GM12878 (cell line): ENCODE results near the gene PACS2. TPM values are rescaled to one million over a fixed set of nuclear protein-coding genes. Genes with fewer than 3 reads are reported as not detected.

Source experiments
- ATAC-seq: fragments of 200-7000 bp; cut with Tn5 transposase; 3 replicates; pipeline ENCODE4 v1.9.1; 2020; ENCODE audit warnings: mild to moderate bottlenecking, moderate library complexity
- BruUV-seq: library from RNA; stranded (reverse); fragments of 400-500 nt; replicated peaks from 2 replicates; lab custom pipeline; 2021; lab: Mats Ljungman, UMichigan
- CTCF ChIA-PET: fragments of 300-600 bp; sonication (Branson Sonifier 250); formaldehyde crosslinking; extraction: SDS; loops from one replicate; lab custom pipeline; 2021; ENCODE audit warnings: inconsistent platforms; lab: Yijun Ruan, JAX
- POLR2A ChIA-PET: fragments of 350-600 bp; formaldehyde crosslinking; extraction: SDS; loops from one replicate; lab custom pipeline; 2021; ENCODE audit warnings: inconsistent platforms; lab: Charles Lee
- RAD21 ChIA-PET: fragments of 300-600 bp; sonication (Branson Sonifier 250); formaldehyde crosslinking; loops from one replicate; lab custom pipeline; 2023; ENCODE audit warnings: antibody characterized with exemption; ENCODE audit not compliant: unreplicated experiment; lab: Charles Lee
- SMC1A ChIA-PET: fragments of 300-600 bp; sonication (Branson Sonifier 250); formaldehyde crosslinking; loops from one replicate; lab custom pipeline; 2023; ENCODE audit not compliant: unreplicated experiment, uncharacterized antibody; lab: Charles Lee
- DNase-seq: peaks from one replicate; pipeline ENCODE4 v3.0.0-alpha.2; 2011; ENCODE audit warnings: low read depth, low spot score
- FAIRE-seq: peaks from 3 replicates; lab custom pipeline; 2011; peaks lifted over from hg19 to GRCh38; lab: Jason Lieb, UNC
- H2AFZ ChIP-seq: 2 replicates; pipeline ENCODE4 v1.6.0; 2011; ENCODE audit warnings: low read depth, low read length, control low read depth; ENCODE audit not compliant: control insufficient read depth
- H3K27ac ChIP-seq: 2 replicates; pipeline ENCODE4 v1.5.1; 2011; ENCODE audit warnings: control low read depth; ENCODE audit not compliant: control insufficient read depth, insufficient read depth
- H3K27me3 ChIP-seq, 2 experiments: replicated peaks in 1 of 2; 2 replicates each; pipeline versions ENCODE4 v1.6.0 to v1.6.1; 2011; ENCODE audit warnings: low read length in 1 of 2; ENCODE audit not compliant: control insufficient read depth in 2 of 2, insufficient read depth in 2 of 2
- H3K36me3 ChIP-seq, 2 experiments: 2 replicates each; pipeline ENCODE4 v1.5.1; 2011; ENCODE audit warnings: low read length in 1 of 2; ENCODE audit not compliant: control insufficient read depth in 2 of 2, insufficient read depth in 2 of 2
- H3K4me1 ChIP-seq: 2 replicates; pipeline ENCODE4 v1.6.1; 2011; ENCODE audit warnings: mild to moderate bottlenecking, low read length, moderate library complexity, mixed read lengths; ENCODE audit not compliant: control insufficient read depth, insufficient read depth
- H3K4me2 ChIP-seq: 2 replicates; pipeline ENCODE4 v1.6.0; 2011; ENCODE audit warnings: control low read depth; ENCODE audit not compliant: control insufficient read depth, insufficient read depth
- H3K4me3 ChIP-seq: fragments of 200-600 bp; sonication (generic); 2 replicates; pipeline ENCODE4 v1.5.1; 2016
- H3K79me2 ChIP-seq: 2 replicates; pipeline ENCODE4 v1.6.0; 2011; ENCODE audit warnings: low read length; ENCODE audit not compliant: control insufficient read depth, insufficient read depth
- H3K9ac ChIP-seq: 2 replicates; pipeline ENCODE4 v1.8.0; 2011; ENCODE audit warnings: low read length, control low read depth, mixed read lengths; ENCODE audit not compliant: control insufficient read depth, insufficient read depth
- H3K9me3 ChIP-seq: replicated peaks from 3 replicates; pipeline ENCODE4 v1.5.1; 2011; ENCODE audit warnings: mild to moderate bottlenecking, low read length; ENCODE audit not compliant: control insufficient read depth, insufficient read depth
- H4K20me1 ChIP-seq: 2 replicates; pipeline ENCODE4 v1.6.0; 2011; ENCODE audit not compliant: control insufficient read depth, insufficient read depth
- MTA3 ChIP-seq: IDR thresholded peaks from 2 replicates; pipeline ENCODE4 v1.6.1; 2012; ENCODE audit warnings: low read length, inconsistent platforms, borderline replicate concordance
- SKIL ChIP-seq: fragments of 450-650 bp; IDR thresholded peaks from 2 replicates; pipeline ENCODE4 v1.6.1; 2017; ENCODE audit warnings: mild to moderate bottlenecking, low read depth, inconsistent platforms; ENCODE audit not compliant: poor library complexity, severe bottlenecking
- STAT3 ChIP-seq: IDR thresholded peaks from 2 replicates; pipeline ENCODE4 v1.6.1; 2011; ENCODE audit warnings: low read depth, low read length, improper control_type of control experiment
- SUZ12 ChIP-seq: fragments of 200-600 bp; sonication (generic); IDR thresholded peaks from one replicate; pipeline ENCODE4 v1.6.1; 2018; ENCODE audit warnings: antibody characterized with exemption, mild to moderate bottlenecking; ENCODE audit not compliant: unreplicated experiment
- TCF7 ChIP-seq: IDR thresholded peaks from 2 replicates; pipeline ENCODE4 v1.6.1; 2014; ENCODE audit warnings: antibody characterized with exemption, borderline replicate concordance
- WRNIP1 ChIP-seq: IDR thresholded peaks from 2 replicates; pipeline ENCODE4 v1.6.1; 2011; ENCODE audit warnings: low read depth, low read length, improper control_type of control experiment, borderline replicate concordance
- ZBTB40 ChIP-seq: fragments of 450-650 bp; IDR thresholded peaks from 2 replicates; pipeline ENCODE4 v1.6.1; 2016; ENCODE audit warnings: mild to moderate bottlenecking, moderate library complexity, borderline replicate concordance
- whole genome bisulfite sequencing: methylation state at CpG from one replicate; pipeline ENCODE4 v1.1.6; 2016; ENCODE audit warnings: low lambda C conversion rate; ENCODE audit not compliant: insufficient replicate concordance, insufficient coverage; ENCODE audit errors: missing lambda C conversion rate; 5-methylcytosine and 5-hydroxymethylcytosine counted together
- in situ Hi-C: fragments of 300-500 bp; cut with MboI; formaldehyde crosslinking; loops from 9 replicates; pipeline ENCODE4 v1.14.3; 2018; ENCODE audit warnings: mixed read lengths
- intact Hi-C: fragments of 100-400 bp; cut with micrococcal nuclease; formaldehyde crosslinking; loops from one replicate; pipeline ENCODE4 v1.14.2; 2022; ENCODE audit not compliant: unreplicated experiment
- polyA plus RNA-seq, 11 experiments: library from polyadenylated mRNA; depleted of rRNA in 4 of 11; unstranded in 6 of 11; stranded (reverse) in 5 of 11; fragments of >200 nt; fragmentation: Nextera tagmentation in 4 of 11; fragmentation: Illumina TruSeq in 1 of 11; extraction: Ambion mirVana in 4 of 11; extraction: Trizol in 1 of 11; gene quantifications; 1 replicate in 1 of 11; 2 replicates in 10 of 11; pipeline versions ENCODE4 v1.2.1 to v1.2.3, GENCODE V29; 2011 to 2016; ENCODE audit warnings: inconsistent platforms in 2 of 11, missing spikeins in 2 of 11, low read depth in 1 of 11
- total RNA-seq, 4 experiments: library from RNA; depleted of rRNA in 3 of 4; stranded (reverse); fragments of >200 nt in 3 of 4; fragmentation: Illumina TruSeq in 1 of 4; extraction: Trizol in 1 of 4; gene quantifications; 2 replicates each; pipeline versions ENCODE4 v1.2.1 to v1.2.3, GENCODE V29; 2013 to 2021
- TF ChIP-seq, protein P1 (sequence below): fragments of 450-650 bp; IDR thresholded peaks from 2 replicates; pipeline ENCODE4 v1.6.1; 2017; ENCODE audit warnings: mild to moderate bottlenecking

Gene PACS2
- total and polyA plus RNA-seq, 10 of the 15 experiments (the other 5 are each of a cell fraction or from before 2014, with no cell fraction given) = 0.21 to 37.3 (median 9.4) TPM

DNA sequence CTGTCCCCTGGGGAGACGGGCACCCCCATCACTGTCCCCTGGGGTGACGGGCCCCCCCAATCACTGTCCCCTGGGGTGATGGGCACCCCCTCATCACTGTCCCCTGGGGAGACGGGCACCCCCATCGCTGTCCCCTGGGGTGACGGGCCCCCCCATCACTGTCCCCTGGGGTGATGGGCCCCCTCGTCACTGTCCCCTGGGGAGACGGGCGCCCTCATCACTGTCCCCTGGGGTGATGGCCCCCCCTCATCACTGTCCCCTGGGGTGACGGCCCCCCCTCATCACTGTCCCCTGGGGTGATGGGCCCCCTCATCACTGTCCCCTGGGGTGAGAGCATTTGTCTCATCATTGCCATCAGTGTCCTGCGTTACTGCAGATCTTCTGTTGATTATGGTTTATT, 38.6 kb downstream of the PACS2 start:
- Histone ChIP-seq H3K9me3 (no peaks in the 10 kb centered on the region), H3K36me3 (no peaks in the 10 kb centered on the region), H3K4me1 (no peaks in the 10 kb centered on the region; the same call in 1 of the 2 replicates), H3K4me3 (no peak overlapping the region), H2AFZ (no peak overlapping the region), H3K27me3 (no peaks in the 10 kb centered on the region), H3K4me2 (no peak overlapping the region), H3K9ac (no peak overlapping the region), H4K20me1 (no peaks in the 10 kb centered on the region; the same call in 1 of the 2 replicates), H3K79me2 (no peaks in the 10 kb centered on the region), H3K27ac (no peak overlapping the region)
- ATAC-seq = no peak
- TF ChIP-seq, protein P1, sequence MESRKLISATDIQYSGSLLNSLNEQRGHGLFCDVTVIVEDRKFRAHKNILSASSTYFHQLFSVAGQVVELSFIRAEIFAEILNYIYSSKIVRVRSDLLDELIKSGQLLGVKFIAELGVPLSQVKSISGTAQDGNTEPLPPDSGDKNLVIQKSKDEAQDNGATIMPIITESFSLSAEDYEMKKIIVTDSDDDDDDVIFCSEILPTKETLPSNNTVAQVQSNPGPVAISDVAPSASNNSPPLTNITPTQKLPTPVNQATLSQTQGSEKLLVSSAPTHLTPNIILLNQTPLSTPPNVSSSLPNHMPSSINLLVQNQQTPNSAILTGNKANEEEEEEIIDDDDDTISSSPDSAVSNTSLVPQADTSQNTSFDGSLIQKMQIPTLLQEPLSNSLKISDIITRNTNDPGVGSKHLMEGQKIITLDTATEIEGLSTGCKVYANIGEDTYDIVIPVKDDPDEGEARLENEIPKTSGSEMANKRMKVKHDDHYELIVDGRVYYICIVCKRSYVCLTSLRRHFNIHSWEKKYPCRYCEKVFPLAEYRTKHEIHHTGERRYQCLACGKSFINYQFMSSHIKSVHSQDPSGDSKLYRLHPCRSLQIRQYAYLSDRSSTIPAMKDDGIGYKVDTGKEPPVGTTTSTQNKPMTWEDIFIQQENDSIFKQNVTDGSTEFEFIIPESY = no peak
- TF ChIP-seq SUZ12 (no peak), TCF7 (no peak), WRNIP1 (no peak), ZBTB40 (no peak), STAT3 (no peak), MTA3 (no peak), SKIL (no peak)
- BruUV-seq = no TSS peak
- no peak for FAIRE-seq
- intact Hi-C loops (no loop called here), in situ Hi-C loops (loop anchor here (5.0 kb wide), 1 partner anchor 151 kb away; no protein-coding TSS in a partner anchor)
- SMC1A ChIA-PET = no interaction called here
- RAD21 ChIA-PET = no interaction called here
- POLR2A ChIA-PET = no interaction called here
- CTCF ChIA-PET = no interaction called here
- no peak for DNase-seq
- WGBS = 58% methylated on average over 6 of the region's 10 CpGs
